ENCODE measurements around the gene EXD2. TPM values are rescaled to one million over a fixed set of nuclear protein-coding genes. Genes with fewer than 3 reads are reported as not detected.
"Not testable (repeated sequence)": the region's sequence is repeated elsewhere in the genome, so short reads cannot be mapped to it uniquely, and the experiment has no call there.

Gene EXD2
- total RNA-seq, 1 donor: 12.1 TPM

DNA sequence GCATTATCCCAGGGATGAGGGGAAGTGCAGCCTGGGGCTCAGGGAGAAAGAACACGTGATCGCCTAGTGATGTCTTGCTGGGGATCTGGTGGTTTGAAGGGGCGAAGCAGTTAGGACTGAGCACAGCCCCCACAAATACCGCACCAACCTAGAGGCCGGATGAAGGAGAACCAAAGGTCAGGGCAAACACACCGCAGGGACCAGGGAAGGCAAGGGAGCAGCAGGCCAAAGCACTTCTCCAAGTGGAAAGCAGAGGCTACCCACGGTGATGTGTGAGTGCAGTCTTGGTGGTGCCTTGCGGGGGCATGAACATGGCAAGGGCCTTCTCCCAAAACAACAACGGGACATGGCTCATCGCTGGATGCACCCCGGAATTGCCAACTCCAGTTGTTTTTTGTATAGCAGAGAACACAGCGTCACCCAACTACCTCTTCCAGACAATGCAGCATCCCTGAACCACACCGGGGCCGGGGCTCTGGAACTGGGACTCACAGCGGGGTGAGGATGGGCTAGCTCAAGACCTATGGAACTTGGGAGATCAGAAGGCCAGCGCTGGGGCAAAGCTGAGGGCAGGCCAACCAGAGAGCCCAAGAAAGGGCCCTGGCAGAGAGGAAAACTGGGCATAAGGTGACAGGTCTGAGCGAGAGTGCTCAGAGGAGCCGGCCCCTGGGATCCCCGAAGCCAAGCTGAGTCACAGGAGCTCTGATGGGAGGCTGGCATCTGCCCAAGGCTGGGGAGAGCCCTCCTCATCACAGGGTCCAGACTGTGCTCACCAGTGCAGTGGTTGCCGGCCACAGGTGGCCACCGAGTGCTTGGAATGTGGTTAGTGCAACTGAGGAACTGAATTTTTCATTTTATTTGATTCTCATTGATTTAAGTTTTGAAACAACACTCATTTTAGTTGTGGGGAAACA, 79.8 kb downstream of the EXD2 start:
- TF ChIP-seq, protein P1, sequence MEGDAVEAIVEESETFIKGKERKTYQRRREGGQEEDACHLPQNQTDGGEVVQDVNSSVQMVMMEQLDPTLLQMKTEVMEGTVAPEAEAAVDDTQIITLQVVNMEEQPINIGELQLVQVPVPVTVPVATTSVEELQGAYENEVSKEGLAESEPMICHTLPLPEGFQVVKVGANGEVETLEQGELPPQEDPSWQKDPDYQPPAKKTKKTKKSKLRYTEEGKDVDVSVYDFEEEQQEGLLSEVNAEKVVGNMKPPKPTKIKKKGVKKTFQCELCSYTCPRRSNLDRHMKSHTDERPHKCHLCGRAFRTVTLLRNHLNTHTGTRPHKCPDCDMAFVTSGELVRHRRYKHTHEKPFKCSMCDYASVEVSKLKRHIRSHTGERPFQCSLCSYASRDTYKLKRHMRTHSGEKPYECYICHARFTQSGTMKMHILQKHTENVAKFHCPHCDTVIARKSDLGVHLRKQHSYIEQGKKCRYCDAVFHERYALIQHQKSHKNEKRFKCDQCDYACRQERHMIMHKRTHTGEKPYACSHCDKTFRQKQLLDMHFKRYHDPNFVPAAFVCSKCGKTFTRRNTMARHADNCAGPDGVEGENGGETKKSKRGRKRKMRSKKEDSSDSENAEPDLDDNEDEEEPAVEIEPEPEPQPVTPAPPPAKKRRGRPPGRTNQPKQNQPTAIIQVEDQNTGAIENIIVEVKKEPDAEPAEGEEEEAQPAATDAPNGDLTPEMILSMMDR (IDR thresholded peaks at IDR 0.05; ENCODE audit: insufficient read depth, low read length): no peak
- DNase-seq (ENCODE audit: low read depth): no peak
- H3K4me3 ChIP-seq (ENCODE audit: low read depth, low read length): no peak overlapping the region

GRCh38 chr14:69274321-69274720, 83.0 kb downstream of the EXD2 start:
- DNase-seq (ENCODE audit: low read depth): no peak
- no peak overlapping the region for H3K4me3 ChIP-seq (ENCODE audit: low read depth, low read length)
- TF ChIP-seq, protein P1 (IDR thresholded peaks at IDR 0.05; ENCODE audit: insufficient read depth, low read length): no peak

DNA sequence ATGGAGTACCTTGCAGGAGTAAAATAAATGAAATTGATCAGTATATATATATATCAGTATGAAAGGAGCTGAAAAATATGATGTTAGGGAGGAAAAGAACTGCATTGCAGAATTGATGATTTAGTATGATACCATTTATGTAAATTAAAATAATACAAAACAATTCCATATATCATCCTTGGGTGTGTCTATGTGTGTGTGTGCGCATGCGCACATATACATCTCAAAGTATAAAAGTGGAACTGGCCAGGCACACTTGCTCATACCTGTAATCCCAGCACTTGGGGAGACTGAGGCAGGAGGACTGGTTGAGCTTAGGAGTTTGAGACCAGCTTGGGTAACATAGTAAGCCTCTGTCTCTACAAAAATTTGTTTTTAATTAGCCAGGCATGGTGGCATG, 84.0 kb downstream of the EXD2 start:
- no peak overlapping the region for H3K4me3 ChIP-seq (ENCODE audit: low read depth, low read length)
- no peak for DNase-seq (ENCODE audit: low read depth)

DNA sequence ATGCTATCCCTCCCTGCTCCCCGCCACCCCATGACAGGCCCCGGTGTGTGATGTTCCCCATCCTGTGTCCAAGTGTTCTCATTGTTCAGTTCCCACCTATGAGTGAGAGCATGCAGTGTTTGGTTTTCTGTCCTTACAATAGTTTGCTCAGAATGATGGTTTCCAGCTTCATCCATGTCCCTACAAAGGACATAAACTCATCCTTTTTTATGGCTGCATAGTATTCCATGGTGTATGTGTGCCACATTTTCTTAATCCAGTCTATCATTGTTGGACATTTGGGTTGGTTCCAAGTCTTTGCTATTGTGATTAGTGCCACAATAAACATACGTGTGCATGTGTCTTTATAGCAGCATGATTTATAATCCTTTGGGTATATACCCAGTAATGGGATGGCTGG, 86.1 kb downstream of the EXD2 start:
- H3K4me3 ChIP-seq (ENCODE audit: low read depth, low read length); DNase-seq (ENCODE audit: low read depth): not testable (repeated sequence)

More for the DNA sequence above, 84.0 kb downstream of the EXD2 start:
- TF ChIP-seq, protein P1 (IDR thresholded peaks at IDR 0.05; ENCODE audit: insufficient read depth, low read length): no peak

- H3K4me3 ChIP-seq (ENCODE audit: low read depth, low read length): no peak overlapping the region
- TF ChIP-seq, protein P1 (IDR thresholded peaks at IDR 0.05; ENCODE audit: insufficient read depth, low read length): no peak
- DNase-seq (ENCODE audit: low read depth): no peak
These were observed 89.5 kb downstream of the EXD2 start for GRCh38 chr14:69280746-69281291.

- no peak overlapping the region for H3K4me3 ChIP-seq (ENCODE audit: low read depth, low read length)
- TF ChIP-seq, protein P1 (IDR thresholded peaks at IDR 0.05; ENCODE audit: insufficient read depth, low read length): no peak
- no peak for DNase-seq (ENCODE audit: low read depth)
These were observed 90.3 kb downstream of the EXD2 start for GRCh38 chr14:69281450-69282169.

DNA sequence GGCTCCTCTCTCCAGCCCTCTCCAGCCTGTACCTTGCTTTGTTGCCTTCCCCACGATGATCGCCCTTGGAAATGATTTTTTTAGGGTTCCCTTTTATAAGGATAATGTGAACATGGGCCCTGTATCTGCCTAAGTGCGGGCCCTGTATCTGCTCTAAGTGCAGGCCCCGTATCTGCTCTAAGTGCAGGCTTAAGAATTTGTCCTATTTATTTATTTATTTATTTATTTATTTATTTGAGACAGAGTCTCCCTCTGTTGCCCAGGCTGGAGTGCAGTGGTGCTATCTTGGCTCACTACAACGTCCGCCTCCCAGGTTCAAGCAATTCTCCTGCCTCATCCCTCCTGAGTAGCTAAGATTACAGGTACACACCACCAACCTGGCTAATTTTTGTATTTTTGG, 91.2 kb downstream of the EXD2 start:
- H3K4me3 ChIP-seq (ENCODE audit: low read depth, low read length): no peak overlapping the region
- no peak for DNase-seq (ENCODE audit: low read depth)
- TF ChIP-seq, protein P1 (IDR thresholded peaks at IDR 0.05; ENCODE audit: insufficient read depth, low read length): no peak
